ENCODE data around the gene KCNJ15.
"Not testable (repeated sequence)": the region's sequence is repeated elsewhere in the genome, so short reads cannot be mapped to it uniquely, and the experiment has no call there.

KCNJ15 gene

GRCh38 chr21:38234395-38235142 is 22.2 kb upstream of the KCNJ15 start:
- Histone ChIP-seq H2AFZ (ENCODE audit: low read depth, low read length) (no peak overlapping the region), H3K36me3 (ENCODE audit: insufficient read depth, low read length) (no peaks in the 10 kb centered on the region), H3K4me1 (ENCODE audit: insufficient read depth, low read length) (no peaks in the 10 kb centered on the region), H3K27me3 (ENCODE audit: insufficient read depth, low read length) (no peaks in the 10 kb centered on the region), H3K4me3 (ENCODE audit: low read length) (no peak overlapping the region), H3K9me3 (ENCODE audit: low read length) (no peaks in the 10 kb centered on the region)

- not testable (repeated sequence) for H3K4me1 ChIP-seq (ENCODE audit: insufficient read depth, low read length); H2AFZ ChIP-seq (ENCODE audit: low read depth, low read length); H3K27me3 ChIP-seq (ENCODE audit: insufficient read depth, low read length)
Measured at GRCh38 chr21:38235251-38235650, 21.5 kb upstream of the KCNJ15 start.

GRCh38 chr21:38236232-38236631 is 20.6 kb upstream of the KCNJ15 start:
- Histone ChIP-seq H3K9me3 (ENCODE audit: low read length) (no peaks in the 10 kb centered on the region), H3K27me3 (ENCODE audit: insufficient read depth, low read length) (no peaks in the 10 kb centered on the region), H3K36me3 (ENCODE audit: insufficient read depth, low read length) (no peaks in the 10 kb centered on the region), H3K4me3 (ENCODE audit: low read length) (no peak overlapping the region), H3K4me1 (ENCODE audit: insufficient read depth, low read length) (no peaks in the 10 kb centered on the region), H2AFZ (ENCODE audit: low read depth, low read length) (no peak overlapping the region)

More at GRCh38 chr21:38235251-38235650, 21.5 kb upstream of the KCNJ15 start:
- not testable (repeated sequence) for H3K9me3 ChIP-seq (ENCODE audit: low read length); H3K4me3 ChIP-seq (ENCODE audit: low read length); H3K36me3 ChIP-seq (ENCODE audit: insufficient read depth, low read length)

- Histone ChIP-seq H3K4me1 (ENCODE audit: insufficient read depth, low read length) (no peaks in the 10 kb centered on the region), H2AFZ (ENCODE audit: low read depth, low read length) (no peak overlapping the region), H3K4me3 (ENCODE audit: low read length) (no peak overlapping the region), H3K9me3 (ENCODE audit: low read length) (no peaks in the 10 kb centered on the region), H3K36me3 (ENCODE audit: insufficient read depth, low read length) (no peaks in the 10 kb centered on the region), H3K27me3 (ENCODE audit: insufficient read depth, low read length) (no peaks in the 10 kb centered on the region)
Measured at GRCh38 chr21:38239672-38240071, 17.1 kb upstream of the KCNJ15 start.

GRCh38 chr21:38240129-38240528 is 16.7 kb upstream of the KCNJ15 start:
- H3K9me3 ChIP-seq (ENCODE audit: low read length), result no peaks in the 10 kb centered on the region
- H2AFZ ChIP-seq (ENCODE audit: low read depth, low read length), result no peak overlapping the region
- H3K27me3 ChIP-seq (ENCODE audit: insufficient read depth, low read length), result no peaks in the 10 kb centered on the region
- no peaks in the 10 kb centered on the region for H3K36me3 ChIP-seq (ENCODE audit: insufficient read depth, low read length)
- H3K4me1 ChIP-seq (ENCODE audit: insufficient read depth, low read length), result no peaks in the 10 kb centered on the region
- no peak overlapping the region for H3K4me3 ChIP-seq (ENCODE audit: low read length)

GRCh38 chr21:38241029-38241740 is 15.6 kb upstream of the KCNJ15 start:
- Histone ChIP-seq H3K36me3 (ENCODE audit: insufficient read depth, low read length) (no peaks in the 10 kb centered on the region), H2AFZ (ENCODE audit: low read depth, low read length) (no peak overlapping the region), H3K4me3 (ENCODE audit: low read length) (no peak overlapping the region), H3K27me3 (ENCODE audit: insufficient read depth, low read length) (no peaks in the 10 kb centered on the region), H3K4me1 (ENCODE audit: insufficient read depth, low read length) (no peaks in the 10 kb centered on the region), H3K9me3 (ENCODE audit: low read length) (no peaks in the 10 kb centered on the region)

- no peak overlapping the region for H3K4me3 ChIP-seq (ENCODE audit: low read length)
- H3K36me3 ChIP-seq (ENCODE audit: insufficient read depth, low read length), result no peaks in the 10 kb centered on the region
- H3K9me3 ChIP-seq (ENCODE audit: low read length), result no peaks in the 10 kb centered on the region
- H3K4me1 ChIP-seq (ENCODE audit: insufficient read depth, low read length), result no peaks in the 10 kb centered on the region
- no peaks in the 10 kb centered on the region for H3K27me3 ChIP-seq (ENCODE audit: insufficient read depth, low read length)
- no peak overlapping the region for H2AFZ ChIP-seq (ENCODE audit: low read depth, low read length)
Measured at GRCh38 chr21:38242061-38242460, 14.7 kb upstream of the KCNJ15 start.

- Histone ChIP-seq H2AFZ (ENCODE audit: low read depth, low read length) (no peak overlapping the region), H3K9me3 (ENCODE audit: low read length) (no peaks in the 10 kb centered on the region), H3K4me3 (ENCODE audit: low read length) (no peak overlapping the region)
Measured at GRCh38 chr21:38243732-38244406, 12.9 kb upstream of the KCNJ15 start.

GRCh38 chr21:38244407-38244787 is 12.4 kb upstream of the KCNJ15 start:
- H3K4me3 ChIP-seq (ENCODE audit: low read length), result no peak overlapping the region
- no peaks in the 10 kb centered on the region for H3K4me1 ChIP-seq (ENCODE audit: insufficient read depth, low read length)
- H3K27me3 ChIP-seq (ENCODE audit: insufficient read depth, low read length), result no peaks in the 10 kb centered on the region

More at GRCh38 chr21:38243732-38244406, 12.9 kb upstream of the KCNJ15 start:
- Histone ChIP-seq H3K36me3 (ENCODE audit: insufficient read depth, low read length) (no peaks in the 10 kb centered on the region), H3K4me1 (ENCODE audit: insufficient read depth, low read length) (no peaks in the 10 kb centered on the region), H3K27me3 (ENCODE audit: insufficient read depth, low read length) (no peaks in the 10 kb centered on the region)

GRCh38 chr21:38244885-38245869 is 11.6 kb upstream of the KCNJ15 start:
- no peak overlapping the region for H2AFZ ChIP-seq (ENCODE audit: low read depth, low read length)
- no peaks in the 10 kb centered on the region for H3K36me3 ChIP-seq (ENCODE audit: insufficient read depth, low read length)
- no peaks in the 10 kb centered on the region for H3K27me3 ChIP-seq (ENCODE audit: insufficient read depth, low read length)
- H3K4me3 ChIP-seq (ENCODE audit: low read length), result no peak overlapping the region
- H3K9me3 ChIP-seq (ENCODE audit: low read length), result no peaks in the 10 kb centered on the region
- no peaks in the 10 kb centered on the region for H3K4me1 ChIP-seq (ENCODE audit: insufficient read depth, low read length)

More at GRCh38 chr21:38244407-38244787, 12.4 kb upstream of the KCNJ15 start:
- Histone ChIP-seq H3K36me3 (ENCODE audit: insufficient read depth, low read length) (no peaks in the 10 kb centered on the region), H2AFZ (ENCODE audit: low read depth, low read length) (no peak overlapping the region), H3K9me3 (ENCODE audit: low read length) (no peaks in the 10 kb centered on the region)

GRCh38 chr21:38246511-38246910 is 10.3 kb upstream of the KCNJ15 start:
- H3K9me3 ChIP-seq (ENCODE audit: low read length), result no peaks in the 10 kb centered on the region
- no peaks in the 10 kb centered on the region for H3K27me3 ChIP-seq (ENCODE audit: insufficient read depth, low read length)
- no peak overlapping the region for H3K4me3 ChIP-seq (ENCODE audit: low read length)
- H2AFZ ChIP-seq (ENCODE audit: low read depth, low read length), result no peak overlapping the region
- no peaks in the 10 kb centered on the region for H3K4me1 ChIP-seq (ENCODE audit: insufficient read depth, low read length)
- H3K36me3 ChIP-seq (ENCODE audit: insufficient read depth, low read length), result no peaks in the 10 kb centered on the region

GRCh38 chr21:38247054-38247453 is 9.7 kb upstream of the KCNJ15 start:
- not testable (repeated sequence) for H3K27me3 ChIP-seq (ENCODE audit: insufficient read depth, low read length); H3K4me1 ChIP-seq (ENCODE audit: insufficient read depth, low read length); H3K9me3 ChIP-seq (ENCODE audit: low read length); H2AFZ ChIP-seq (ENCODE audit: low read depth, low read length); H3K4me3 ChIP-seq (ENCODE audit: low read length); H3K36me3 ChIP-seq (ENCODE audit: insufficient read depth, low read length)

All from neuron (in vitro differentiated cells).